ENCODE data around the gene HCAR1. TPM values are rescaled to one million over a fixed set of nuclear protein-coding genes. Genes with fewer than 3 reads are reported as not detected.
"Not testable (repeated sequence)": the region's sequence is repeated elsewhere in the genome, so short reads cannot be mapped to it uniquely, and the experiment has no call there.

The HCAR1 gene
- total RNA-seq, 1 donor from 2014 or later, result 0.25 TPM

DNA sequence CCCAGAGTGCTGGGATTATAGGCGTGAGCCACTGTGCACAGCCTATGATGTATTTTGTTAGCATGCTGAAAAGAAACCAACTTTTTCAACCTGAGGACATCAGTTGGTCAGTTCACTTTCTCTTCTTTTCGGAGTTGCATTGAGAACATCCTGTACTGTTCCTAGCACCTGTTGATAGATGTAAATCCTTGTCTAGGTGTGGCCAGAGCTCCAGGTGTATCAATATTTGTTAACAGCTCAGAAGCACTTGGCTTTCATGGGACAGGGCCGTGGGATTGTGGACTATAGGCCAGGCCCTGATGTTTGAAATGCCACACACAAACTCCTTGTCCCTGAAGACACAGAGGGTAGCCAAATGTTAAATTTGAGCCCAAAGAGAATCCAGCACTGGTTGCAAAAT is 42.4 kb downstream of the HCAR1 start:
- no peaks in the 10 kb centered on the region for H3K9me3 ChIP-seq
- no peaks in the 10 kb centered on the region for H3K27me3 ChIP-seq
- TF ChIP-seq POLR2A (IDR thresholded peaks at IDR 0.05), result no peak
- TF ChIP-seq POLR2AphosphoS5 (IDR thresholded peaks at IDR 0.05; ENCODE audit: insufficient read depth in 1 of 2, low read depth in 1 of 2), result no peak
- TF ChIP-seq, protein P1, sequence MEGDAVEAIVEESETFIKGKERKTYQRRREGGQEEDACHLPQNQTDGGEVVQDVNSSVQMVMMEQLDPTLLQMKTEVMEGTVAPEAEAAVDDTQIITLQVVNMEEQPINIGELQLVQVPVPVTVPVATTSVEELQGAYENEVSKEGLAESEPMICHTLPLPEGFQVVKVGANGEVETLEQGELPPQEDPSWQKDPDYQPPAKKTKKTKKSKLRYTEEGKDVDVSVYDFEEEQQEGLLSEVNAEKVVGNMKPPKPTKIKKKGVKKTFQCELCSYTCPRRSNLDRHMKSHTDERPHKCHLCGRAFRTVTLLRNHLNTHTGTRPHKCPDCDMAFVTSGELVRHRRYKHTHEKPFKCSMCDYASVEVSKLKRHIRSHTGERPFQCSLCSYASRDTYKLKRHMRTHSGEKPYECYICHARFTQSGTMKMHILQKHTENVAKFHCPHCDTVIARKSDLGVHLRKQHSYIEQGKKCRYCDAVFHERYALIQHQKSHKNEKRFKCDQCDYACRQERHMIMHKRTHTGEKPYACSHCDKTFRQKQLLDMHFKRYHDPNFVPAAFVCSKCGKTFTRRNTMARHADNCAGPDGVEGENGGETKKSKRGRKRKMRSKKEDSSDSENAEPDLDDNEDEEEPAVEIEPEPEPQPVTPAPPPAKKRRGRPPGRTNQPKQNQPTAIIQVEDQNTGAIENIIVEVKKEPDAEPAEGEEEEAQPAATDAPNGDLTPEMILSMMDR (IDR thresholded peaks at IDR 0.05), result no peak
- H3K27ac ChIP-seq, result no peak overlapping the region
- no peaks in the 10 kb centered on the region for H3K36me3 ChIP-seq
- H3K4me3 ChIP-seq, result no peak overlapping the region
- intact Hi-C loops (cut with DNase I), result no loop called here
- H3K4me1 ChIP-seq, result peaks cover 6% of the 10 kb centered on the region
- no peak for DNase-seq (ENCODE audit: extremely low spot score in 2 of 2)

GRCh38 chr12:122687086-122687485 is 43.6 kb downstream of the HCAR1 start:
- Histone ChIP-seq H3K27me3 (no peaks in the 10 kb centered on the region), H3K4me3 (no peak overlapping the region), H3K9me3 (no peaks in the 10 kb centered on the region), H3K4me1 (peaks cover 6% of the 10 kb centered on the region), H3K36me3 (no peaks in the 10 kb centered on the region), H3K27ac (no peak overlapping the region)
- intact Hi-C loops (cut with DNase I), result no loop called here
- no peak for DNase-seq (ENCODE audit: extremely low spot score in 2 of 2)
- TF ChIP-seq POLR2AphosphoS5 (IDR thresholded peaks at IDR 0.05; ENCODE audit: insufficient read depth in 1 of 2, low read depth in 1 of 2), result no peak
- TF ChIP-seq, protein P1 (IDR thresholded peaks at IDR 0.05), result no peak
- TF ChIP-seq POLR2A (IDR thresholded peaks at IDR 0.05), result no peak

DNA sequence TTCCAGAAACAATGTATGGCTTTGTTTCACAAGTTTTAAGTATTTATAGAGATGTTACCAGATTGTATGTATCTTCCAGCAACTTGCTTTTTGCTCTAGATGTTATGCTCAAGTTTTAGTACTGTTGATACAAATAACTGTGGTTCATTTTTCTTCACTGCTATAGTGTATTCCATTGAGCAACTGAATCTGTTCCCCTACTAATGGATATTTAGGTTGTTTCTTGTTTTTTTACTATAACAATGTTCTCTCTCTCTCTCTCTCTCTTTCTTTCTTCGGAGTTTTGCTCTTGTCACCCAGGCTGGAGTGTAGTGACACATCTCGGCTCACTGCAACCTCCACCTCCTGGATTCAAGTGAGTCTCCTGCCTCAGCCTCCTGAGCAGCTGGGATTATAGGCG is 44.1 kb downstream of the HCAR1 start:
- DNase-seq (ENCODE audit: extremely low spot score in 2 of 2), result no peak
- Histone ChIP-seq H3K9me3 (no peaks in the 10 kb centered on the region), H3K27me3 (no peaks in the 10 kb centered on the region), H3K4me1 (peaks cover 6% of the 10 kb centered on the region), H3K4me3 (no peak overlapping the region), H3K36me3 (no peaks in the 10 kb centered on the region), H3K27ac (no peak overlapping the region)
- intact Hi-C loops (cut with DNase I), result no loop called here
- TF ChIP-seq, protein P1 (IDR thresholded peaks at IDR 0.05), result no peak
- no peak for TF ChIP-seq POLR2A (IDR thresholded peaks at IDR 0.05)
- no peak for TF ChIP-seq POLR2AphosphoS5 (IDR thresholded peaks at IDR 0.05; ENCODE audit: insufficient read depth in 1 of 2, low read depth in 1 of 2)

- H3K4me3 ChIP-seq, result no peak overlapping the region
- H3K36me3 ChIP-seq, result no peaks in the 10 kb centered on the region
- TF ChIP-seq, protein P1 (IDR thresholded peaks at IDR 0.05), result no peak
- TF ChIP-seq POLR2AphosphoS5 (IDR thresholded peaks at IDR 0.05; ENCODE audit: insufficient read depth in 1 of 2, low read depth in 1 of 2) (no peak), POLR2A (IDR thresholded peaks at IDR 0.05) (no peak)
- H3K4me1 ChIP-seq, result peaks cover 6% of the 10 kb centered on the region
- DNase-seq (ENCODE audit: extremely low spot score in 2 of 2), result no peak
- no peak overlapping the region for H3K27ac ChIP-seq
- intact Hi-C loops (cut with DNase I), result no loop called here
- H3K9me3 ChIP-seq, result no peaks in the 10 kb centered on the region
- H3K27me3 ChIP-seq, result no peaks in the 10 kb centered on the region
These were observed 46.3 kb downstream of the HCAR1 start for GRCh38 chr12:122684297-122684813.

- no peak for TF ChIP-seq POLR2A (IDR thresholded peaks at IDR 0.05)
- no peak for TF ChIP-seq POLR2AphosphoS5 (IDR thresholded peaks at IDR 0.05; ENCODE audit: insufficient read depth in 1 of 2, low read depth in 1 of 2)
- TF ChIP-seq, protein P1 (IDR thresholded peaks at IDR 0.05), result no peak
- H3K36me3 ChIP-seq, result no peaks in the 10 kb centered on the region
These were observed 48.8 kb downstream of the HCAR1 start for GRCh38 chr12:122681814-122682213.

DNA sequence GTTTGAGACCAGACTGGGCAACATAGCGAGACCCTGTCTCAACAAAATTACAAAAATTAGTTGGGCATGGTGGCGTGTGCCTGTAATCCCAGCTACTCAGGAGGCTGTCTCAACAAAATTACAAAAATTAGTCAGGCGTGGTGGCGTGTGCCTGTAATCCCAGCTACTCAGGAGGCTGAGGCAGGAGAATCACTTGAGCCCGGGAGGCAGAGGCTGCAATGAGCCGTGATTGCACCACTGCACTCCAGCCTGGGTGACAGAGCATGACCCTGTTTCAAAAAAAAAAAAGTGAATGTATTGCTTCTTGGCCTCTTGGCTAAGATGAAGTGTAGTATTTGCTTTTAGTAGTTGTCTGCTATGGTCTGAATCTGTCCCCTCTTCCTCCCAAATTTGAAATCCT is 49.7 kb downstream of the HCAR1 start:
- H3K4me1 ChIP-seq; DNase-seq (ENCODE audit: extremely low spot score in 2 of 2); H3K4me3 ChIP-seq; H3K36me3 ChIP-seq; intact Hi-C loops (cut with DNase I); H3K9me3 ChIP-seq; H3K27ac ChIP-seq; H3K27me3 ChIP-seq: not testable (repeated sequence)

More at GRCh38 chr12:122681814-122682213, 48.8 kb downstream of the HCAR1 start:
- no peak for DNase-seq (ENCODE audit: extremely low spot score in 2 of 2)
- H3K4me3 ChIP-seq, result no peak overlapping the region
- H3K4me1 ChIP-seq, result peaks cover 6% of the 10 kb centered on the region
- no peak overlapping the region for H3K27ac ChIP-seq
- intact Hi-C loops (cut with DNase I), result no loop called here
- H3K9me3 ChIP-seq, result no peaks in the 10 kb centered on the region
- H3K27me3 ChIP-seq, result no peaks in the 10 kb centered on the region

GRCh38 chr12:122676781-122677180 is 53.9 kb downstream of the HCAR1 start:
- H3K27me3 ChIP-seq; H3K4me1 ChIP-seq; H3K9me3 ChIP-seq; H3K4me3 ChIP-seq; DNase-seq (ENCODE audit: extremely low spot score in 2 of 2); H3K27ac ChIP-seq; intact Hi-C loops (cut with DNase I); H3K36me3 ChIP-seq: not testable (repeated sequence)
